Fibroblast of the conjunctiva (primary cell): ENCODE measurements around the gene ADAM11.
"Not testable (repeated sequence)": the region's sequence is repeated elsewhere in the genome, so short reads cannot be mapped to it uniquely, and the experiment has no call there.

ENCODE experiments used
- DNase-seq: peaks from one replicate; pipeline ENCODE4 v3.0.0-alpha.2; 2010; ENCODE audit warnings: low read depth

Gene ADAM11

DNA sequence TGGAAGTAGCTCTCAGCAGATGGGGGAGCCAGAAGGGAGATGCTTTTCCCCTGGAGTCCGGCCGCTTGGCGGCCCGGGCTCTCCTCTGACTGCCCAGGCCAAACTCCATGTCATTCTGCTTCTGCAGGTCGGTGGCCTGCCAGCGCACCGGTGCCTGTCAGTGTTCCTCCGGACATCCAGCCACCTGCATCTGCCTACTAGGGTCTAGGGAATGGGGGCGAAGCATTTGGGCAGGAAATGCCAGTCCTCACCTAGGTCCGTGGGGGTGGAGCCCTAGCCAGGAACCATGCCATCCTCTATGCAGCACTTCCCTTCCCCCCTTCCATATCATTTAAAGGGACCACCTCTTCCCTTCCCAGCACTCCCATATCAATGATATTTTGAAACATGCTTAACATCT, 37.1 kb downstream of the ADAM11 start:
- no peak for DNase-seq

DNA sequence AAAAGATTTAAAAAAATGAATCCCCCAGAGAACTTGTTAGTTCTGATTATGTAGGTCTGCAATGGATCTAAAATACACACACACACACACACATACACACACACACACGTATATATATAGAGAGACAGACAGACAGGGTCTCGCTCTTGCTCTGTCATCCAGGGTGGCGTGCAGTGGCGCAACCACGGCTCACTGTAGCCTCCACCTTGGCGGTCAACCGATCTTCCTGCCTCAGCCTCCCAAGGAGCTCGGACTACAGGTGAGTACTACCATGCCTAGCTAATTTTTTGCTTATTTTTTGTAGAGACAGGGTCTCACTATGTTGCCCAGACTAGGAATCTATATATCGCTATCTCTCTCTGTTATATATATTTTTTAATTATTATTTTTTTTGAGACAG, 37.9 kb downstream of the ADAM11 start:
- DNase-seq = no peak

DNA sequence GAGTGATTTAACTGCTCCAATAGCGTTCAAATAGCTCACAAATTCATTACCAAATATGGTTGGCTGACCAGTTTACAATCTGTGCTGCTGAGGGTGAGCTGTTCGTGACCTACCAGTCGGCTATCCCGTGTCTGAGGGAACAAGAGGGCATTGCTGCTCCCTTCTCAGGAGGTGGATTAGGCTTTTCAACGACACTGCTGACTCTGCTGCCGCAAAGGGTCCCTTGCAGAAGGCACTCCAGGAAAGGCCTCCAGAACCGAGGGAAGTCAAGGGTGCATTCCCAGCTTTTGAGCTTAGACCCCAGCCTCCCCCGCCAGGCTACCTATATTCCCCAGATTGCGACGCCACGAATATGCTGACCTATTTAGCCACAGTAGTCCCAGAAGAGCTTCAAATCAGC, 39.0 kb downstream of the ADAM11 start:
- no peak for DNase-seq

DNA sequence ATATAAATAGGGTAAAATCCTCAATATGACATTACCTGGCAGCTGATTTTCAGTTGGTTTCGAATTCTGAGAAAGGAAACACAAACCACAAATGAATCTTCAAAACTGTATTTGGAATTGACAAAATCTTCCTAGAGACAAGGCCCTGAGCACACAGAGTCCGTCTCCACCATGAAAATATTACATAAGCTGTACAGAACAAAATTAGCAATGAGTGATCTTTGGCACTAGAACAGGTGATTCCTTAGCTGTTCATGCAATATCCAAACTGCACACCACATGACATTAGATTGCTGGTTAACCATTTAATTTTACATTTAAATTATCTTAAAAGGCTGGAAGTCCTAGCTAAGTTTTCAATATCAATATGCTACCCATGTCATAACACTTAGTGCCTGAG, 39.6 kb downstream of the ADAM11 start:
- no peak for DNase-seq

DNA sequence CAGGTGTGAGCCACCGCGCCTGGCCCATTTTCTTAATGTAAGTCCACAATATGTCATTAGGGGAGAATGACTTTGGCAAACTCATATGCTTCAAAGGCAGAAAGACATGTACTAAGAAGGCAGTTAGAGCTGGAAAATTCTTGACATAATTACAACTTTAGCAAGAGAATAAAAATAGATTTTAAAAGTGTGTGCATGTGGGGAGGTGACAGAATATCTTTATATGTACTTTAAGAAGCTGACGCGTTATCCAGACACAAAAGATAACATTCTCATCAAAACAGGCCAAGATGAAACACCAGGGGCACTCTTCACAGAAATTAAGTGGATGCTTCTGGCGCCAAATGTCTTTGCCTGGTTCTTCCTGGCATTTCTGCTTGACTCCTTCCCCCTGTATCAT, 43.1 kb downstream of the ADAM11 start:
- no peak for DNase-seq

DNA sequence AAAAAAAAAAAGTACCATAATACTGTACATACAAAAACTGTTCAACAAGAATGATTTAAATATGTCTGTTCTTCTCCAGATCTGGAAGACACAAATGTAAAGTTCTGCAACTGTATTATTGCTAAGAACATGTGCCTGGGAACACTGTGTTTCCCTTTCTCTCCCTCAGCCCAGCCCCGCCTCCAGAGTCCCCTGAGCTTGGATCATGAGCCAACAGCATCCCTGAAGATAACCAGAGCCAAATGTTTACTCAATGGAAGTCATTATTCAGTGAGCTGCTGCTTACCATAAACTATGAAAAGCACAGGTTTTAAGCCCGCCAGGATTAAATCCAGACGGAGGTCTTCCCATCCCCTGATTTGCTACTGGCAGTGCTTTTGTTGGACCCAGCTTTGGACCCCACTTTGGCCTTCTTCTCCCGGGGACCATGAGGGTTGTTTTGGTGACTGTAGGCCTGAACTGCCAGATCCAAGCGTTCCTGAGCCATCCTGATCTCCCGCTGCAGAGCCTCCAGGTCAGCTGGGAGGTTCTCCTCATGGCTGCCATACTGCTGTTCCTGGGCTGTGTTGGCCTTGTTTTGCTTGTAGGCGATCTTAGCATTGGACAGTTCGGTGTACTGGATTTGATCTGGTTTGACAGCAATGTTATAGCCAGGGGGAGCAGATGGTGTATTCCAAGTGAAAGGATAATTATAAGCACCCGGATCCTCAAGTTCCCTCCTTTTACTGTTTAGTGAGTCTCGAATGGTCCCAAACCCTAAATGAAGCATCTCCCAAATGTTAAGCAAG, 45.7 kb downstream of the ADAM11 start:
- peak; percentile 41 for DNase-seq

DNA sequence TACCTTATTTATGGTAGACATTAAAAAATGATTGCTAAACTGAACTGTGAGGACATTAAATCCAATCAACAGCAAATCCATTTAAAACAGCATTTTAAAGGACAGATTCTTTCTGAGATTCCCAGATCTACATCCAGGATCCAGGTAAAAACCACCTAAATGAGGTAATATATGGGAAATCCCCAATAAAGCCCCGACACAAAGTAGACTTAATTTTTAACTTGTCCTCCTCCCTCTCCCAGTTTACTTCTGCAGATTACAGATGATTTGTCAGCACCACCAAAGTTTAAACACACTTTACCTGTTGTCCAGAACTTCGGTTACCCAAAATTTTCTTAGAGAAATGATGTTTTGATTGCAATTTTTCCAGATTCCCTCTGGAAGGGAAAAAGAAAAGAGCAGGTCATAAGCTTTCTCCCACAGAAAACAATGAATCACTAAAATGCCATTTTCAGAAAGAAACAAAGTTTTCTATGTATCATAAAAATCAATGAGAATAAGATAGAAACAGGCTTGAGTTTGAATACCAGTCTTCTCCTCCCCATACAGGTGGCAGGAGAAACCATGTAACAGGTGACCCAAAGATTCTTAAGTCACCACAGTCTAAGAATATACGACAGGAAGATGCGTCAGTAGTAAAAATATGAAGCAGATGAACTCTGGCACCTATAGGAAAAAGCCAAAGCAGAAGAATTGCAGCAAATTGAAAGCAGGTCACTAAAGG, 48.5 kb downstream of the ADAM11 start:
- DNase-seq = no peak

DNA sequence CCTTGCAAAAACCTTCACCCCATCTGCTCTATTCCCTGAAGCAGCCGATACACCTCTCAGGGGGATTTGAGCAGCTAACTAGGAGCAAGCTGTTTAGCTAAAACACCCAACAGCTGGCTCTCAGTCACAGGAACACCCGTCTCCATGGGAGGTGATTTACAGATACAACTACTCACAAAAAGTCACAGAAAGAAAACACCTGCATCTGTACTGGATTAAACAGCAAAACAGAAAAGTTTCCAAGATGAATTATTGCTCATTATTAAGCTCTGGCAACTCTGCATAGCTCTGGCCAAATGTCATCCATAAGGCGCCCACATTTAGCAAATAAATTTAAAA, 49.0 kb downstream of the ADAM11 start:
- DNase-seq = no peak

DNA sequence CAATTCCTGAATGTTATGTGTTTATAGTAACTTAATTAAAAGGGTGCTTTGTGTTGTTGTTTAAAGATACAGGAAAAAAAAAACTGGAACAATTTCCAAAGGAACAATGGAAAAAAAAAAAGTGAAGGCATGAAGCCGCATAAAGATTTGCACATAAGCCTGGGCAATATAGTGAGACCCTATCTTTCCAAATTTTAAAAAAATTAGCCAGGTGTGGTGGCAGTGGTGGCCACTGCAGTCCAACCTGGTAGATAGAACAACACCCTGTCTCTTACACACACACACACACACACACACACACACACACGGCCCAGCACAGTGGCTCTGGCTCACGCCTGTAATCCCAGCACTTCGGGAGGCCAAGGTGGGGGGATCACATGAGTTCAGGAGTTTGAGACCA, 49.4 kb downstream of the ADAM11 start:
- no peak for DNase-seq

DNA sequence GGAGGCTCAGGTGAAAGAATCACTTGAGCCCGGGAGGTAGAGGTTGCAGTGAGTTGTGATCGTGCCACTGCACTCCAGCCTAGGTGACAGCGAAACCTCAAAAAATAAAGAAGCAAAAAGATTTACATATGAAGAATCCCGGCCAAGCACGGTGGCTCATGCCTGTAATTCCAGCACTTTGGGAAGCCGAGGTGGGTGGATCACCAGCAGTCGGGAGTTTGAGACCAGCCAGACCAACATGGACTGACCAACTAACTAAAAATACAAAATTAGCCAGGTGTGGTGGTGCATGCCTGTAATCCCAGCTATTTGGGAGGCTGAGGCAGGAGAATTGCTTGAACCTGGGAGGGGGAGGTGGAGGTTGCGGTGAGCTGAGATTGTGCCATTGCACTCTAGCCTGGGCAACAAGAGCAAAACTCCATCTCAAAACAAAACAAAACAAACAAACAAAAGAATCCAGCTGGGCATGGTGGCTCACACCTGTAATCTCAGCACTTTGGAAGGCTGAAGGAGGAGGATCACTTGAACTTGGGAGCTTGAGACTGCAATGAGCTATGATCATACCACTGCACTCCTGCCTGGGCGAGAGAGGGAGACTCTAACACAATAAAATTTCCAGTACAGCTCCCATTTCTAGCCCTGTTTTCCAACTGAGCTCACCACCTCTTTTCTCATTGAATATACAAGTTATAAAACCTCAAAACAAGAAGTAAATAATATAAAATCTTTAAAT, 50.0 kb downstream of the ADAM11 start:
- not testable (repeated sequence) for DNase-seq

DNA sequence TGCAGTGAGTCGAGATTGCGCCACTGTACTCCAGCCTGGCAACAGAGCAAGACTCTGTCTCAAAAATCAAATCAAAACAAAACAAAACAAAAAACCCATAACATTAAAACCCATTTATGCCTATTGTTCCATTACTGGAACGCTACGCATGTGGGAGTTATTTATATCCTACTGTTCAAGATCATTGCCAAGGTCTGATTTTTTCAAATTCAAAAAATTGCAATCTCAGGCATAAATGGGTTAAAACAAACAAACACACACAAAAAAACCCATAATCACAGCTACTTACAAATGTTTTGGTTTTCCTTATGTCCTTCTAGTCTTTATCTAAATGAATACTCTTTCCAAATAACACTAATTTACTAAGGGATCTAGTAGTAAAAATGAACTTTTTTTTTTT, 53.5 kb downstream of the ADAM11 start:
- no peak for DNase-seq

DNA sequence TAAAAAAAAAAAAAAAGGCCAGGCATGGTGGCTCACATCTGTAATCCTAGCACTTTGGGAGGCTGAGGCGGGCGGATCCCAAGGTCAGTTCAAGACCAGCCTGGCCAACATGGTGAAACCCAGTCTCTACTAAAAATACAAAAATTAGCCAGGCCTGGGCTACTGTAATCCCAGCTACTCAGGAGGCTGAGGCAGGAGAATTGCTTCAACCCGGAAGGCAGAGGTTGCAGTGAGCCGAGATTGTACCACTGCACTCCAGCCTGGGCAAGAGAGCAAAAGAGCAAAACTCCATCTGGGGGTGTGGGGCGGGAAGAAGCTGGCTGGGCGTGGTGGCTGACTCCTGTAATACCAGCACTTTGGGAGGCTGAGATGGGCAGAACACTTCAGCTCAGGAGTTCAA, 59.7 kb downstream of the ADAM11 start:
- DNase-seq = not testable (repeated sequence)

DNA sequence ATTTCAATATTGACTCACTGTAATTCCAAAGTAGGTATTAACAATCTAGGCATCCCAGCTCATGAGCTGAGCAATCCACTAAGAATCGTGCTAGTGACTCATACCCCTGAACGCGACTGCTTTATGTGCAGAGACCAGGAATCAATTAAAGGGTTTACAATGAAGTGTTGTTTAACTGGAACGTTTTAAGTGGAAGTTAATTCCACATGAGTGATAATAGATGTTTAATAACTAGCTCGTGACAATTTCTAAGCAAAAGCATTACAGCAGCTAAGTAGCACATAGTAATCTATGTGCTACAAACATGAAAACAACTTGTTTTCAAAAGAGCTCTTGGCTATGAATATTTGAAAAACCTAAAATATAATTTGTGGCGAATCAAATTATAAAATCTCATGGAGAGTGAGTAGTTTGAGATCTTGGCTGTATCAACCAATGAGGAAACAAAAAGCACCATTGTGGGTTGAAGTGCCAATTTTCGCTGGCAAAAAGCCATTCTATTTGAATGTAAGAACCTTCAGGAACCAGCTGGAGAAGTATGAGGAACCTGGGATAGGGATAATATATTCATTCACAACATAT, 61.9 kb downstream of the ADAM11 start:
- DNase-seq = peak; percentile 62

DNA sequence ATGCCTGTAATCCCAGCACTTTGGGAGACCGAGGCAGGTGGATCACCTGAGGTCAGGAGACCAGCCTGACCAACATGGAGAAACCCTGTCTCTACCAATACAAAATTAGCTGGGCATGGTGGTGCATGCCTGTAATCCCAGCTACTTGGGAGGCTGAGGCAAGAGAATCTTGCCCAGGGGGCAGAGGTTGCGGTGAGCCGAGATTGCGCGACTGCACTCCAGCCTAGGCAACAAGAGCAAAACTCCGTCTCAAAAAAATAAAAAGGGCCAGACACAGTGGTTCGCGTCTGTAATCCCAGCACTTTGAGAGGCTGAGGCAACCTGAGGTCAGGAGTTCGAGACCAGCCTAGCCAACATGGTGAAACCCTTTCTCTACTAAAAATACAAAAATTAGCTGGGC, 66.4 kb downstream of the ADAM11 start:
- DNase-seq = not testable (repeated sequence)

DNA sequence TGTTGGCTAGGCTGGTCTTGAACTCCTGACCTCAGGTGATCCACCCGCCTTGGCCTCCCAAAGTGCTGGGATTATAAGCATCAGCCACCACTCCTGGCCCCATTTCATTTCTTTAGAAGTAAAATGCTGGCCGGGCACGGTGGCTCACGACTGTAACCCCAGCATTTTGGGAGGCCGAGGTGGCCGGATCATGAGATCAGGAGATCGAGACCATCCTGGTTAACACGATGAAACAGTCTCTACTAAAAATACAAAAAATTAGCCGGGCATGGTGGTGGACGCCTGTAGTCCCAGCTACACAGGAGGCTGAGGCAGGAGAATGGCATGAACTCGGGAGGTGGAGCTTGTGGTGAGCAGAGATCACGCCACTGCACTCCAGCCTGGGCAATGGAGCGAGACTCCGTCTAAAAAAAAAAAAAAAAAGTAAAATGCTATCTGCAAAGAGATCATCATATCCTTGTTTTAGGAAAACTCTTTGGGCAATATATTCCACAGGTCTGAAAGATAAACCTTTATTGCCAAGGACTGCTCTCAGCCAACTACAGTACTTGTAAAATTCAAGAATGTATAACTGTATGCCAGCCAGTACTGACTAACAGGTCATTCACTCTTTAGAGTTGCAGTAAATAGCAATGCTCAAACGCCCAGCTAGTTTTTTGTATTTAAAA, 67.5 kb downstream of the ADAM11 start:
- DNase-seq = no peak

DNA sequence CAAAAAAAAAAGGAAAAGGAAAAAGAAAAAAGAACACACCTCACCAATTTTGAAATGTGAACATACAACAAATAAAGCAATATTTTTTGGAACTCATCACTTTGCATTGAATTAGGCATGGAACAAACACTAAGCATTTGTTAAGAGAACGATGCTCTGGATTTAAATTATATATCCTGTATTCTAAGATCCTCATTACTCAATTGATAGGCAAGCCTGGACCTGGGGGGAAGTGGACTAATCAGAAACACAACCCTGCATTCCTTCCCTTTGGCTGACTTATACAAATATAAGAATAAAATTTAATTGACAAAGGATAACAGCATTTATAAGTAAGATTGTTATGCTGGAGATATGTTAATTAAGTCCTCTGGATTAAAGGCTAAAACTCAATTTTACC, 69.1 kb downstream of the ADAM11 start:
- DNase-seq = no peak

DNA sequence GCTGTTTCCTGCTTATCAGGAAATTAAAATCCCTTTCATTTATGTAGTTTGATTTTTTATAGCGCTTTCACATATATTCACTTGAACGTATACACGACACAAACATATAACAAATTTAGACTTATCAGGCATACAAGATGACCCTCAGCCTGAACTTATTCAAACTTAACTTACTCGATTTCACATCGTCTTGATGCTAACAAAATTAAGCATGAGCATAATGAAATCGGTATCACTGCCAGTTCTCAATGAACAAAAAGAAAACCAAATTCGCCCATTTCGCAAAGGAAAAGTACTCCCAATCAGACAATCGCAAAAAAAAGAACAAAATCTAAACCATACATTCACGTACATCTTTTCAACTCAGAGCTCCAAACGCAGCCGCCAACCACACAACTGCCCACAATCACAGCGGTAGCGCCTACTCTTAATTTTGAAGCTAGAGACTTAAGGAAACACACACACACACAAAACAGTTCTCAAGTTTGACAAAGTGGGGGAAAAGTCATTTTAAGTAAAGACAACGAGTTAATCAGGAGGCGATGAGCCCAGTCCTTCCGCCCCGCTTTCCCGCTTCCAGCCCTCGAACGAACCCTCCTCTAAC, 70.2 kb downstream of the ADAM11 start:
- no peak for DNase-seq

DNA sequence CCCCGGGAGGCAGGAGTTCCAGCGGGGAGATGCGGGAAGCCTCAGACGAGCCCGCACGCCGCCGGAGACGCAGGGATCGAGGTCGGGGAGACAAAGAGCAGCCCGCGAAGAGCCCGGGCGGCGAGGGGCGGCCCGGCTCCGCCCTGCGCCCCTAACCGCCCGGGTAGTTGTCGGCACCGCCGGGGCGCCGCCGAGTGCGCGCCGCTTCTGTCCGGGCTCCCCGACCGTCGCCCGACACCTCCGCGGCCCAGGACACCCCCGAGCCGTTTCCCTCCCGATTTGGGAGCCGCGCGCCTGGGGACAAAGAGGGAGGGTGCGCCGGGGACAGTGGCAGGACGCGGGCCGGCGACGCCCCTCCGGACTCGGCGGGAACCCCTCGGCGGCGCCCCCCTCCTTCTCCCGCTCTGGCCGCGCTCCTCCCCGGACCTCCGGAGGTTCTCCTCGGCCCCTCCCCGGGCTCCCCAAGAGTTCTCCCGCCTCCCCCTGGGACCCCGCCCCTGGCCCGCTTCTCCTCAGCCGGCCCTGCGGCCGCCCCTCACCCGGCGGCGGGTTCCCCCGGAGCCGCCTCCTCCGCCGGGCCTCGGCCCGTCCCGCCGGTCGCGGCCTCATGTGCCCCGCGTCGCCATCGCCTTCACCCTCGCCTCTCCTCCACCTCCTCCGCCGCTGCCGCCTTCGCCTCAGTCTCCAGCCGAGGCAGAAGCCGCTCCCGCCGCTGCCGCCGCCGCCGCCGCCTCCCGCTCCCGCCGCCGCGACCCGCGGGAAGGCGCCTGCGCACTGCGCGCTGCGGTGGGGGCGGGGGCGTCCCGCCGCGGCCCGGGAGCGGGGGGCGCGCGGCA, 71.0 kb downstream of the ADAM11 start, which contains the start of gene GJC1:
TSS of gene GJC1 (minus strand) at position 765 of the 836 bp plus-strand sequence. CDS start 24,470 bp downstream, outside the sequence.
- DNase-seq = no peak

DNA sequence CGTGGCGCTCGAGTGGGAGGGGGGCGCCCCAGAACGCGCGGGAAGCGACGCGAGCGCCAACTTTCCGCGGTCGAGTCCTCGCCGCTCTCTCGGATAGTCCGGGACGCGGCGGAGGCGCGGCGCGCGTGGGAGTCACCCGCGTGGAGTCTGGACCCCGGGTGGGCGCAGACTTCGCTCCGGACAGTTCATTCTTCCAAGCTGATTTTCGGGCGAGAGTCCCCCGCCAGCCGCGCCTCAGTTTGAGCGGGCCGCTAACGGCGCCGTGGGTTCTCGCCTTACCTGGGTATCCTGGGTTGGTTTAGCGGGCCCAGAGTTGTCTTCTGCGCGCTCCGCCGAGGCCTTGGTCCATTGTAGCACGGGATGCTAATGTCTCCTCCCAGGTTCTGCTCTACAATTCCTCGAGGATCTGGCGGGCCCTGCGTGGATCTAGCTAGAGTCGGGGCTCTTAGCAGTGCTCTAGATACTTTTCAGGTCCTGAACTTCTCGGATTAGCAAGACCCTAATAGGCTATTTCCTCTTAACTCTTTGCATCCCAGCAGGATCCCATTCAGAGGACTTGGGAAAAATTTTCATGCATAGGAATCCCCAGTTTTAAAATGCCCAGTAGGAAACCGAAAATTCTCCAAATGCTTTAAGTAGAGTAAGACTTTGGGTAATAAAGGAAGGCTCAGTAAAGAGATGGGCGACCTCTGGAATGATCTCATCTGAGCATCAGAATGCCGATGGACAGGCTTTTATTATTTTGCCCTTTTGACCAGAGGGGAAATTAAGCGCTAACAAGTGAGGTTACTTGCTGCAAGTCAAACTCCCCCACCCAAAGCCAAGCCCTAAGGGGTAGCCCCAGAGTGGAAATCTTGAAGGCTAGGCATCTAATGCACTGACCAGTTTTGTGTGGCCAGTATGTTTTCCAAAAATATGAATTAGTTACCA, 71.8 kb downstream of the ADAM11 start:
- DNase-seq = no peak

DNA sequence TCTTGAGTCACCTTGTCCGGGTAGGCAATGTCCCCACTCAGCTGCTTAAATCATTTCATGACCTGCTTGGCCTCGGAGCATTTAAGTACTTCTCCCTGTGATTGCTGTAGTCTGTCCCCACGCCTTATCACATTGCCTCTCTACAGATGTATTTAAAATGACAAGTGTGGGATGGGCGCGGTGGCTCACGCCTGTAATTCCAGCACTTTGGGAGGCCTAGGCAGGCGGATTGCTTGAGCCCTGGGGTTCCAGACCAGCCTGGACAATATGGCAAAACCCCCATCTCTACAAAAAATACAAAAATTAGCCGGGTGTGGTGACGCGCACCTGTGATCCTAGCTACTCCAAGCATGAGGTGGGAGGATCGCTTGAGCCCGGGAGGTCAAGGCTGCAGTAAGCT, 72.6 kb downstream of the ADAM11 start:
- no peak for DNase-seq
